SK-N-SH (cell line): Measurements from ENCODE around the gene FICD. TPM values are rescaled to one million over a fixed set of nuclear protein-coding genes. Genes with fewer than 3 reads are reported as not detected.

Experiments
- CTCF ChIA-PET: fragments of 300-600, 350-600 bp; formaldehyde crosslinking; extraction: SDS; loops from one replicate; lab custom pipeline; 2021; lab: Yijun Ruan, JAX
- POLR2A ChIA-PET: fragments of 350-600 bp; sonication (Branson Sonifier 250); formaldehyde crosslinking; extraction: SDS; loops from one replicate; lab custom pipeline; 2020; ENCODE audit warnings: antibody characterized with exemption, inconsistent platforms; lab: Yijun Ruan, JAX
- DNase-seq: peaks from one replicate; pipeline ENCODE4 v3.0.0; 2012
- H2AFZ ChIP-seq: fragments of 200-600 bp; sonication (generic); 2 replicates; pipeline ENCODE4 v1.8.1; 2016; ENCODE audit warnings: antibody characterized with exemption, mild to moderate bottlenecking, low read depth
- H3F3A ChIP-seq: fragments of 200-600 bp; sonication (generic); replicated peaks from 2 replicates; pipeline ENCODE3; 2016; ENCODE audit warnings: antibody characterized with exemption, mild to moderate bottlenecking; ENCODE audit not compliant: insufficient read depth
- H3K27ac ChIP-seq, 2 experiments: fragments of 200-500 bp in 1 of 2; fragments of 200-600 bp in 1 of 2; sonication (Bioruptor generic) in 1 of 2; sonication (generic), shearing (Covaris generic) in 1 of 2; 2 replicates each; pipeline versions ENCODE4 v1.5.1 to v1.6.1; 2014 to 2016; ENCODE audit warnings: low read depth in 2 of 2, inconsistent platforms in 1 of 2, low read length in 1 of 2, mild to moderate bottlenecking in 1 of 2, mixed read lengths in 1 of 2
- H3K27me3 ChIP-seq: fragments of 200-600 bp; sonication (generic), shearing (Covaris generic); 2 replicates; pipeline ENCODE4 v1.6.1; 2016; ENCODE audit warnings: mixed run types; ENCODE audit not compliant: insufficient read depth
- H3K36me3 ChIP-seq, 2 experiments: fragments of 200-500 bp in 1 of 2; fragments of 200-600 bp in 1 of 2; sonication (Bioruptor generic) in 1 of 2; sonication (generic) in 1 of 2; replicated peaks in 1 of 2; 2 replicates each; pipeline versions ENCODE3 to v1.5.1; 2014 to 2016; ENCODE audit warnings: low read length in 1 of 2, mild to moderate bottlenecking in 1 of 2; ENCODE audit not compliant: insufficient read depth in 2 of 2, control insufficient read depth in 1 of 2
- H3K4me1 ChIP-seq, 2 experiments: fragments of 200-500 bp in 1 of 2; fragments of 200-600 bp in 1 of 2; sonication (Bioruptor generic) in 1 of 2; sonication (generic), shearing (Covaris generic) in 1 of 2; 2 replicates each; pipeline versions ENCODE4 v1.5.1 to v1.6.1; 2014 to 2016; ENCODE audit warnings: low read depth in 1 of 2, low read length in 1 of 2, mixed run types in 1 of 2; ENCODE audit not compliant: insufficient read depth in 2 of 2, control insufficient read depth in 1 of 2
- H3K4me2 ChIP-seq: fragments of 200-600 bp; sonication (generic), shearing (Covaris generic); 2 replicates; pipeline ENCODE4 v1.6.1; 2017; ENCODE audit warnings: mixed run types
- H3K4me3 ChIP-seq, 2 experiments: fragments of 200-500 bp in 1 of 2; fragments of 200-600 bp in 1 of 2; sonication (Bioruptor generic) in 1 of 2; sonication (generic), shearing (Covaris generic) in 1 of 2; 2 replicates each; pipeline versions ENCODE4 v1.5.1 to v1.8.1; 2014 to 2016; ENCODE audit warnings: low read depth in 2 of 2, inconsistent platforms in 1 of 2, low read length in 1 of 2, mild to moderate bottlenecking in 1 of 2, mixed read lengths in 1 of 2, moderate library complexity in 1 of 2
- H3K79me2 ChIP-seq: fragments of 200-600 bp; sonication (generic); 2 replicates; pipeline ENCODE4 v1.8.1; 2017; ENCODE audit warnings: mild to moderate bottlenecking; ENCODE audit not compliant: insufficient read depth
- H3K9ac ChIP-seq: fragments of 200-600 bp; sonication (generic); 2 replicates; pipeline ENCODE4 v1.6.1; 2017; ENCODE audit warnings: mixed run types
- H3K9me2 ChIP-seq: fragments of 200-600 bp; sonication (generic); 2 replicates; pipeline ENCODE4 v1.6.1; 2017; ENCODE audit warnings: mixed run types
- H3K9me3 ChIP-seq: fragments of 200-600 bp; sonication (generic); 2 replicates; pipeline ENCODE4 v1.6.1; 2017; ENCODE audit warnings: mixed run types, mild to moderate bottlenecking, moderate library complexity
- H4K20me1 ChIP-seq: fragments of 200-600 bp; sonication (generic); 2 replicates; pipeline ENCODE4 v1.6.1; 2017; ENCODE audit warnings: mild to moderate bottlenecking, mixed run types; ENCODE audit not compliant: insufficient read depth
- CHD2 ChIP-seq: fragments of 150-350 bp; IDR thresholded peaks from 2 replicates; pipeline ENCODE4 v1.6.1; 2018; ENCODE audit warnings: low read length; ENCODE audit not compliant: partially characterized antibody
- CTCF ChIP-seq: fragments of 200-600 bp; sonication (generic); IDR thresholded peaks from 2 replicates; pipeline ENCODE4 v1.6.1; 2017; ENCODE audit warnings: antibody characterized with exemption, mild to moderate bottlenecking, moderate library complexity
- ELF1 ChIP-seq: IDR thresholded peaks from 2 replicates; pipeline ENCODE4 v1.4.0; 2012
- EP300 ChIP-seq, 2 experiments: IDR thresholded peaks; 2 replicates each; pipeline versions ENCODE4 v1.4.0 to v1.6.1; 2012; ENCODE audit warnings: borderline replicate concordance in 1 of 2, low read depth in 1 of 2, low read length in 1 of 2
- FOXJ3 ChIP-seq: sonication (generic); formaldehyde crosslinking; IDR thresholded peaks from 2 replicates; pipeline ENCODE4 v1.5.1; 2020; ENCODE audit warnings: mild to moderate bottlenecking, missing genetic modification reagents
- FOXM1 ChIP-seq: IDR thresholded peaks from 2 replicates; pipeline ENCODE4 v1.4.0; 2012; ENCODE audit warnings: low read depth, mild to moderate bottlenecking
- GABPA ChIP-seq: IDR thresholded peaks from 2 replicates; pipeline ENCODE4 v1.4.0; 2012; ENCODE audit warnings: low read depth, mild to moderate bottlenecking
- GATA2 ChIP-seq: sonication (generic); formaldehyde crosslinking; IDR thresholded peaks from 2 replicates; pipeline ENCODE4 v1.5.0; 2020; ENCODE audit warnings: mild to moderate bottlenecking, missing genetic modification reagents
- JUND ChIP-seq: IDR thresholded peaks from 2 replicates; pipeline ENCODE4 v1.4.0; 2012
- MEF2A ChIP-seq: IDR thresholded peaks from 2 replicates; pipeline ENCODE4 v1.4.0; 2012; ENCODE audit warnings: low read depth, borderline replicate concordance
- MXI1 ChIP-seq: IDR thresholded peaks from 2 replicates; pipeline ENCODE4 v1.6.1; 2012; ENCODE audit warnings: mild to moderate bottlenecking, low read depth, low read length, improper control_type of control experiment
- NFIC ChIP-seq: IDR thresholded peaks from 2 replicates; pipeline ENCODE4 v1.4.0; 2012; ENCODE audit warnings: borderline replicate concordance
- NRF1 ChIP-seq: IDR thresholded peaks from 2 replicates; pipeline ENCODE4 v1.6.1; 2012; ENCODE audit warnings: low read depth, mild to moderate bottlenecking, low read length
- POLR2AphosphoS5 ChIP-seq: IDR thresholded peaks from 2 replicates; pipeline ENCODE4 v1.6.1; 2012; ENCODE audit warnings: low read depth, low read length
- RAD21 ChIP-seq: IDR thresholded peaks from 2 replicates; pipeline ENCODE4 v1.6.1; 2012; ENCODE audit warnings: mild to moderate bottlenecking, low read length
- REST ChIP-seq: IDR thresholded peaks from 2 replicates; pipeline ENCODE4 v1.6.1; 2012; ENCODE audit warnings: mild to moderate bottlenecking, low read depth, low read length, moderate library complexity
- RFX5 ChIP-seq: IDR thresholded peaks from 2 replicates; pipeline ENCODE4 v1.6.1; 2012; ENCODE audit warnings: mild to moderate bottlenecking, improper control_type of control experiment, low read length
- SIN3A ChIP-seq: IDR thresholded peaks from 2 replicates; pipeline ENCODE4 v1.6.1; 2012; ENCODE audit warnings: low read depth, mild to moderate bottlenecking, low read length, moderate library complexity, borderline replicate concordance
- SMC3 ChIP-seq: IDR thresholded peaks from 2 replicates; pipeline ENCODE4 v1.6.1; 2012; ENCODE audit warnings: low read depth, low read length, improper control_type of control experiment
- TAF1 ChIP-seq: IDR thresholded peaks from 2 replicates; pipeline ENCODE4 v1.6.1; 2012; ENCODE audit warnings: low read depth, mild to moderate bottlenecking, low read length, moderate library complexity, borderline replicate concordance
- TEAD4 ChIP-seq: IDR thresholded peaks from 2 replicates; pipeline ENCODE4 v1.4.0; 2012; ENCODE audit warnings: mild to moderate bottlenecking, borderline replicate concordance; ENCODE audit not compliant: insufficient read depth
- USF1 ChIP-seq: IDR thresholded peaks from 2 replicates; pipeline ENCODE4 v1.4.0; 2012; ENCODE audit warnings: low read depth, borderline replicate concordance
- WGBS: methylation state at CpG from one replicate; pipeline ENCODE4 v1.1.6; 2017; ENCODE audit warnings: low lambda C conversion rate; 5-methylcytosine and 5-hydroxymethylcytosine counted together
- polyA plus RNA-seq, 3 experiments: library from polyadenylated mRNA; depleted of rRNA; stranded (reverse); fragments of >200 nt; gene quantifications; 2 replicates each; pipeline ENCODE4 v1.2.3, GENCODE V29; 2012

FICD gene
- polyA plus RNA-seq, 1 of the 3 experiments (the other 2 are of a cell fraction): 1.0 TPM

GRCh38 chr12:108531929-108532848 lies 17.1 kb downstream of the FICD start:
- no peak overlapping the region for H2AFZ ChIP-seq
- ChIA-PET CTCF (interaction anchor here (0.6 to 2.3 kb wide), 5 partner anchors 8 to 542 kb away, joined by 3 to 6 read pairs (median 5); no protein-coding TSS in a partner anchor), POLR2A (no interaction called here)
- H3K4me1 ChIP-seq: peaks cover 0 to 4% of the 10 kb centered on the region in 2 experiments; a peak in 1 of 4 replicates
- peaks cover 78 to 81% of the 10 kb centered on the region in 2 experiments for H3K36me3 ChIP-seq
- TF ChIP-seq NFIC (no peak), RFX5 (no peak), ELF1 (no peak), TAF1 (no peak), TEAD4 (no peak)
- no peaks in the 10 kb centered on the region for H3K9me3 ChIP-seq
- no peak overlapping the region for H3K27ac ChIP-seq
- no peaks in the 10 kb centered on the region for H3K9me2 ChIP-seq
- H3K9ac ChIP-seq: no peak overlapping the region
- peaks cover 7% of the 10 kb centered on the region for H3F3A ChIP-seq
- H3K4me2 ChIP-seq: no peak overlapping the region
- no peak overlapping the region for H3K4me3 ChIP-seq
- H3K27me3 ChIP-seq: no peaks in the 10 kb centered on the region
- no peak for DNase-seq
- 96% methylated on average over 13 of the region's 15 CpGs for WGBS
- H3K79me2 ChIP-seq: peaks cover 12% of the 10 kb centered on the region; the same call in 1 of the 2 replicates
- H4K20me1 ChIP-seq: no peaks in the 10 kb centered on the region

DNA sequence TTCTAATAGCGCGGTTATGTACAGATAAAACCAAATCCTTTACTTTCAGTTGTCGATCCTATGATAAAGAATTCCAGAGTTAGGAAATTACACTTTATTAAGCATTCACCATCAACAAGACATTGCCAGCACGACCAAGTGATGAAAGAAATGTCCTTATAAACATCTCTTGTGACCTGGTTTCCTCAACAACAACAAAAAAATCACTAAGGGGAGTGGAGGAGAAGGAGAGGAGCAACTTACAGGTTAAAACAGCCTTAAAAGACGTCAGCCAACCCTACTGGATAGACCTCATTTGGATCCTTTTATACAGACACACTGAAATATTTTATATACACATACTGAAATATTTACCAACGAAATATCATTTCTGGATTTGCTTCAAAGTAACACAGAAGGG lies 23.1 kb downstream of the FICD start:
- WGBS: 77% methylated on average over 6 of the region's 6 CpGs
- TF ChIP-seq MEF2A: no peak
- TF ChIP-seq POLR2AphosphoS5: no peak
- no peak for TF ChIP-seq CTCF
- TF ChIP-seq GABPA: no peak
- TF ChIP-seq ELF1: no peak
- no peak for TF ChIP-seq NRF1
- TF ChIP-seq FOXM1: no peak
- no peak for TF ChIP-seq TAF1
- no peak for TF ChIP-seq MXI1
- TF ChIP-seq CHD2: no peak
- no peak for TF ChIP-seq REST
- TF ChIP-seq SIN3A: no peak
- no peak for TF ChIP-seq EP300 (IDR thresholded peaks at IDR 0.05; ENCODE audit: borderline replicate concordance in 1 of 2, low read depth in 1 of 2, low read length in 1 of 2)
- no peak for TF ChIP-seq USF1
- TF ChIP-seq JUND: no peak
- no peak for TF ChIP-seq RAD21
- TF ChIP-seq SMC3: no peak
- no peak for TF ChIP-seq GATA2 (CRISPR knock-in tag)
- TF ChIP-seq FOXJ3 (CRISPR knock-in tag): no peak

More for the DNA sequence above, 23.1 kb downstream of the FICD start:
- no peak overlapping the region for H3K4me3 ChIP-seq
- H3K9me3 ChIP-seq: no peaks in the 10 kb centered on the region
- H3F3A ChIP-seq: peaks cover 10% of the 10 kb centered on the region
- no peak overlapping the region for H3K27ac ChIP-seq
- no peak overlapping the region for H3K4me2 ChIP-seq
- H2AFZ ChIP-seq: no peak overlapping the region
- H3K4me1 ChIP-seq: peaks cover 5 to 7% of the 10 kb centered on the region in 2 experiments; a peak in 2 of 4 replicates
- CTCF ChIA-PET: interaction anchor here (1.3 kb wide), 1 partner anchor 12 kb away, joined by 9 read pairs; no protein-coding TSS in a partner anchor
- DNase-seq: no peak
- H3K27me3 ChIP-seq: no peaks in the 10 kb centered on the region
- H3K79me2 ChIP-seq: peaks cover 69% of the 10 kb centered on the region
- no peaks in the 10 kb centered on the region for H3K9me2 ChIP-seq
- peaks cover 28% of the 10 kb centered on the region for H4K20me1 ChIP-seq
- H3K9ac ChIP-seq: no peak overlapping the region
- POLR2A ChIA-PET: no interaction called here
- H3K36me3 ChIP-seq: peaks cover 63 to 69% of the 10 kb centered on the region in 2 experiments
